HepG2 (cell line): ENCODE data around the gene SLC12A9. TPM values are rescaled to one million over a fixed set of nuclear protein-coding genes. Genes with fewer than 3 reads are reported as not detected.

Source experiments
- BORCS8-MEF2B ChIP-seq: sonication (generic); formaldehyde crosslinking; IDR thresholded peaks from 2 replicates; pipeline ENCODE4 v1.8.0; 2022; ENCODE audit warnings: mild to moderate bottlenecking, missing genetic modification reagents
- CBX5 ChIP-seq: sonication (generic); formaldehyde crosslinking; IDR thresholded peaks from 2 replicates; pipeline ENCODE4 v1.4.0; 2020; ENCODE audit warnings: missing genetic modification reagents, borderline replicate concordance
- DMTF1 ChIP-seq: sonication (generic); formaldehyde crosslinking; IDR thresholded peaks from 2 replicates; pipeline ENCODE4 v1.4.0; 2020; ENCODE audit warnings: mild to moderate bottlenecking, missing genetic modification reagents
- FOXA3 ChIP-seq: IDR thresholded peaks from 2 replicates; pipeline ENCODE4 v1.6.1; 2016; ENCODE audit warnings: missing genetic modification reagents, missing compliant biosample characterization
- KAT8 ChIP-seq: IDR thresholded peaks from 2 replicates; pipeline ENCODE4 v1.6.1; 2016; ENCODE audit warnings: missing genetic modification reagents, missing compliant biosample characterization
- KLF12 ChIP-seq: sonication (generic); formaldehyde crosslinking; IDR thresholded peaks from 2 replicates; pipeline ENCODE4 v1.4.0; 2020; ENCODE audit warnings: missing genetic modification reagents, borderline replicate concordance
- NRL ChIP-seq: sonication (generic); formaldehyde crosslinking; IDR thresholded peaks from 2 replicates; pipeline ENCODE4 v1.5.0; 2020; ENCODE audit warnings: missing genetic modification reagents, mild to moderate bottlenecking, moderate library complexity, borderline replicate concordance
- POLR2G ChIP-seq: fragments of 200-400 bp; formaldehyde crosslinking; IDR thresholded peaks from 2 replicates; pipeline ENCODE4 v1.6.1; 2018; ENCODE audit warnings: mild to moderate bottlenecking, low read depth, low read length, moderate library complexity
- TEAD2 ChIP-seq: sonication (generic); formaldehyde crosslinking; IDR thresholded peaks from 2 replicates; pipeline ENCODE4 v1.9.0; 2021; ENCODE audit warnings: missing genetic modification reagents
- TEAD3 ChIP-seq: optimal IDR thresholded peaks from 2 replicates; pipeline ENCODE3; 2016; ENCODE audit warnings: borderline replicate concordance
- ZKSCAN5 ChIP-seq: sonication (generic); formaldehyde crosslinking; IDR thresholded peaks from 2 replicates; pipeline ENCODE4 v1.5.1; 2020; ENCODE audit warnings: mild to moderate bottlenecking, missing genetic modification reagents
- ZNF143 ChIP-seq: sonication (generic); formaldehyde crosslinking; IDR thresholded peaks from 2 replicates; pipeline ENCODE4 v1.4.0; 2020; ENCODE audit warnings: missing genetic modification reagents
- ZNF281 ChIP-seq: sonication (generic); formaldehyde crosslinking; IDR thresholded peaks from 2 replicates; pipeline ENCODE4 v1.4.0; 2020; ENCODE audit warnings: missing genetic modification reagents, borderline replicate concordance
- ZNF292 ChIP-seq: sonication (generic); formaldehyde crosslinking; IDR thresholded peaks from 2 replicates; pipeline ENCODE4 v1.8.1; 2022; ENCODE audit warnings: mild to moderate bottlenecking, low read depth, missing genetic modification reagents, borderline replicate concordance
- ZNF501 ChIP-seq: sonication (generic); formaldehyde crosslinking; IDR thresholded peaks from 2 replicates; pipeline ENCODE4 v1.5.1; 2020; ENCODE audit warnings: mild to moderate bottlenecking, moderate library complexity, missing genetic modification reagents
- ZNF646 ChIP-seq: sonication (generic); formaldehyde crosslinking; IDR thresholded peaks from 2 replicates; pipeline ENCODE4 v1.9.0; 2021; ENCODE audit warnings: mild to moderate bottlenecking, missing genetic modification reagents
- ZNF746 ChIP-seq: sonication (generic); formaldehyde crosslinking; IDR thresholded peaks from 2 replicates; pipeline ENCODE4 v1.8.0; 2022; ENCODE audit warnings: mild to moderate bottlenecking, missing genetic modification reagents
- ZNF792 ChIP-seq: IDR thresholded peaks from 2 replicates; pipeline ENCODE4 v1.6.1; 2016
- polyA plus RNA-seq, 8 experiments: library from polyadenylated mRNA; depleted of rRNA in 3 of 8; stranded (reverse) in 7 of 8; unstranded in 1 of 8; fragments of >200 nt; fragmentation: Illumina TruSeq in 4 of 8; extraction: Trizol in 4 of 8; gene quantifications; 2 replicates each; pipeline versions ENCODE4 v1.2.1 to v1.2.3, GENCODE V29; 2011 to 2016; ENCODE audit warnings: low read depth in 4 of 8, missing spikeins in 1 of 8, mixed read lengths in 1 of 8; ENCODE audit not compliant: insufficient read depth in 1 of 8
- total RNA-seq, 5 experiments: library from RNA; depleted of rRNA; stranded (reverse); fragments of >200 nt; fragmentation: Illumina TruSeq; extraction: Trizol; gene quantifications; 2 replicates each; pipeline ENCODE4 v1.2.3, GENCODE V29; 2016; ENCODE audit warnings: low read depth in 1 of 5

SLC12A9 gene
- total and polyA plus RNA-seq, 2 of the 13 experiments (the other 11 are each of a cell fraction or from before 2014, with no cell fraction given) = 8.7 to 16.6 TPM

GRCh38 chr7:100852048-100852872 lies at the start of gene SLC12A9 (continued):
- TF ChIP-seq ZNF646 = no peak
- peak; percentile 74; the same call in 1 of the 2 replicates for TF ChIP-seq BORCS8-MEF2B
- TF ChIP-seq ZKSCAN5 = peak; percentile 95
- no peak; the same call in 1 of the 2 replicates for TF ChIP-seq DMTF1
- TF ChIP-seq ZNF143 (CRISPR knock-in tag) = peak; percentile 38; the same call in 1 of the 2 replicates
- peak; percentile 3; the same call in 1 of the 2 replicates for TF ChIP-seq ZNF792 (CRISPR knock-in tag)
- TF ChIP-seq ZNF292 = peak; percentile 37
- no peak for TF ChIP-seq FOXA3 (CRISPR knock-in tag)
- TF ChIP-seq ZNF281 (CRISPR knock-in tag) = 0 out of 2 replicates have a peak, but pooled peaks have one; percentile 51
- peak; percentile 37; the same call in 1 of the 2 replicates for TF ChIP-seq CBX5 (CRISPR knock-in tag)
- TF ChIP-seq TEAD3 (CRISPR knock-in tag) = no peak
- TF ChIP-seq POLR2G = peak; percentile 64; the same call in 1 of the 2 replicates
- peak; percentile 66; the same call in 1 of the 2 replicates for TF ChIP-seq KLF12 (CRISPR knock-in tag)
- 0 out of 2 replicates have a peak, but pooled peaks have one; percentile 36 for TF ChIP-seq ZNF746 (CRISPR knock-in tag)
- TF ChIP-seq ZNF501 (CRISPR knock-in tag) = peak; percentile 84
- no peak for TF ChIP-seq TEAD2
- peak; percentile 37; the same call in 1 of the 2 replicates for TF ChIP-seq KAT8 (CRISPR knock-in tag)
- TF ChIP-seq NRL (CRISPR knock-in tag) = no peak; the same call in 1 of the 2 replicates
